Kidney glomerular epithelial cell (primary cell): Measurements from ENCODE around the gene ADCK1.
"Not testable (repeated sequence)": the region's sequence is repeated elsewhere in the genome, so short reads cannot be mapped to it uniquely, and the experiment has no call there.

Experiments used
- DNase-seq: peaks from one replicate; lab custom pipeline; 2025; lab: John Stamatoyannopoulos, UW

ADCK1 gene

GRCh38 chr14:77799863-77800730 is at the start of gene ADCK1:
ADCK1 (plus strand) TSS chr14:77800109; CDS start chr14:77818979, 18,870 bp downstream.
- DNase-seq, result peak; percentile 40

- no peak for DNase-seq
Observed at GRCh38 chr14:77752266-77752665, 47.6 kb upstream of the ADCK1 start.

DNA sequence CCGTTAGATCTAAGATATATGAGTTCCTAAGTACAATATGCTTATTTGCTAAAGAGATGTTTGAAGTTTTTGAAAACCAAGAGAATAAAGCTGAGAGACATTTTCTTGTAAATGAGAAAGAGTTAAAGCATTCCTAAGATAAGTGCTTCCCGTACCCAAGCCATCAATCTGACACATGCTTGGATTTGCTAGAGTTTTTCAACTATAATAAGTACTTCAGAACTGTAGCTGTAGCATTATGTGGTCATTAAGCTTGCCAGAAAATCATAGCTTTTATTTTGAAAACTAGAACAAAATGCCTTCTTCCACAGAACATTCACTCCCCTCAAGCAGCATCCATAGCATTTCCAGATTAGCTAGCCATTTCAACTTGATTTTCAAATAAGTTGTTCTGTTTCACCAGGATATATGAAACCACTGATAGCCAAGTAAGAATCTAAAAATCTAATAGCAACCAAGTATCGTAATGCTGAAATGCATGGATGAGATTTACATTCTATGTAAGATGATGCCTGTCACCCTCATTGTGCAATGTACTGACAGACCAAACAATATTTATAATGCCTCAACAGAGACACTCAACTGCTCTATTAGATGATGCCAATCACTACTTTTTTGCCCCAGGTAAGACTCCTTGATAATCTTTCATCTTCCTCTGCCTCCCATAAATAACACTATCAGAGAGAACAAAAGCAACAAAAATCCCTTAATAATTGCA is 47.0 kb upstream of the ADCK1 start:
- no peak for DNase-seq

DNA sequence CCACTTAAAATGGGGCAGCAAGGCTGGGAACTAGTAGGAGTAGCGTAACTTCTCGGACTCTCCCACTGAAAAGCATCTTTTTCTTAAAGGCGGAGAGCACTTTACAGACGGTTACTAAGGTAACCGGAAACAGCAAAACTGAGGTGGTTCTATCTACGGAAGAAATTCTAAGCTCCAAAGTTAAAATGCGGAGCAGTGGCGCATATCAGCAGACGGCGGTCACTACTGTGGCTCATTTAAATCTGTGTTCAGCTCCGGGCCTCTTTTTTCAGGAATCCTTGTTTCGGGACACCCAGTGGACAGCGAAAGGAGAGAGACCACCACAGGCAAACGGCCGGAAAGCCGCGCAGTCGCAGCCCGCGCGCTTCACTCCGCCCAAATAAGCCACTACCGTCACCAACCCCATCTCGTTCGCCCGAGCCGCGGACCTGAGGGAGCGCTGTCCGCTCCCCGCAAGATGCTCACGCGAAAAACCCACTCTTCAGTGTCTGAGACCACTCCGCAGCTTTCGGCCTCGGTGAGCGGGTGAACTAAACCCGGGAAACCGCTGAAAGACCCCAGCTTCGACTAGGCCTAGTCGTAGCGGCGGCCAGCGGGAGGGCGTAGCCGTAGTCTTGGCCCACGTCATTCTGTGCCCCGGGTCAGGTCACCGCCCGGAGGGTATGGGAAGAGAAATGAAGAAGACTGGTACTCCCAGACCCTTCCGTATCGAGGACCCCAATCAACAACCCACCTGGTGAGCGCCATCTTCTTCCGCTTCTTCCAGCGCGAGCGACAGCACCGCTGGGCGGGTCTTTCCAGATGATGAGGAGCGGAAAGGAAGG is 39.3 kb upstream of the ADCK1 start, which contains the start of gene SNW1:
SNW1 (minus strand) TSS at position 776 of the 824 bp plus-strand sequence; CDS start at position 747, 29 bp downstream.
- peak; percentile 47 for DNase-seq

GRCh38 chr14:77761205-77761931 is 38.5 kb upstream of the ADCK1 start:
- DNase-seq, result peak; percentile 97

GRCh38 chr14:77763316-77763715 is 36.6 kb upstream of the ADCK1 start:
- no peak for DNase-seq

DNA sequence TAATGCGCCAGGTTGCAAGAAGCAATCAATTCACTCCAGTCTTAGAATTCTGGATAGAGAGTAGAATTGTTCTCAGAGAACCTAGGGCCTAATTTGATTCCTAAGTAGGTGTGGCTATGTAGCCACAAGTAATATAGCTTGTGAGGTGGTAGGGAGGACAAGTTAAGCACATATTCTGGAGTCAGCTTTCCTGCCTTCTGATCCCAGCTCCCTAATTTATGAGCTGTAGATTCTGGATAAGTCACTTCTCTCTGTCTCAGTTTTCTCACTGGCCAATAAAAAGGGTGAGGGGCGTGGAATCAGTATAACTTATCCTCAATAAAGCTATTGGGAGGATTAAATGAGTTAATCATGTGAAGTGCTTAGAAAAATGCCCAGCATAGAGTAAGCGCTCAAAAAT is 35.9 kb upstream of the ADCK1 start:
- DNase-seq, result no peak

- DNase-seq, result not testable (repeated sequence)
Observed at GRCh38 chr14:77768442-77769069, 31.4 kb upstream of the ADCK1 start.

DNA sequence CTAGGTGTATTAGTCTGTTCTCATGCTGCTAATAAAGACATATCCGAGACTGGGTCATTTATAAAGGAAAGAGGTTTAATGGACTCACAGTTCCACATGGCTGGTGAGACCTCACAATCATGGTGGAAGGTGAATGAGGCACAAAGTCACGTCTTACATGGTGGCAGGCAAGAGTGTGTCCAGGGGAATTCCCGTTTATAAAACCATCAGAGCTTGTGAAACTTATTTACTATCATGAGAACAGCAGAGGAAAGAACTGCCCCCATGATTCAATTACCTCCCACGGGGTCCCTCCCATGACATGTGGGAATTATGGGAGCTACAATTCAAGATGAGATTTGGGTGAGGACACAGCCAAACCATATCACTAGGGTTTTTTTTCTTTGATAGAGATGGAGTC is 25.9 kb upstream of the ADCK1 start:
- DNase-seq, result not testable (repeated sequence)

- DNase-seq, result no peak
Observed at GRCh38 chr14:77782202-77782601, 17.7 kb upstream of the ADCK1 start.

DNA sequence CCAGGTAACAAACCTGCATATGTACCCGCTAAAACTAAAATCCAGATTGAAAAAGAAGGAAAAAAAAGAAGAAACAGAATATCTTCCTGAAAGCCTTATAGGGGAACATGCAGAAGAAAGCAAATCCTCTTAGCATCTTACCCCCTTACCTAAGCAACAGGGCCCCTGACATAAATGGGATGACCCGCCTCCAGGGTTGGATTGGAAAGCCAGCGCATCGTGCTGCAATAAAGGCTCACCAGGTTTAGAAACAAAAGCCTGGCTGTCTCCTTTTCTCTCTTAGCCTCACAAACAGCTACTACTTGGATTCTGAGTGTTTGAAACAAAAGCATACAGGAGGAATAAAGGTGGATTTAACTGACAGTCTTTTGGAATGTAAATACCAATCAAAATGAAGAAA is 13.8 kb upstream of the ADCK1 start:
- DNase-seq, result no peak

DNA sequence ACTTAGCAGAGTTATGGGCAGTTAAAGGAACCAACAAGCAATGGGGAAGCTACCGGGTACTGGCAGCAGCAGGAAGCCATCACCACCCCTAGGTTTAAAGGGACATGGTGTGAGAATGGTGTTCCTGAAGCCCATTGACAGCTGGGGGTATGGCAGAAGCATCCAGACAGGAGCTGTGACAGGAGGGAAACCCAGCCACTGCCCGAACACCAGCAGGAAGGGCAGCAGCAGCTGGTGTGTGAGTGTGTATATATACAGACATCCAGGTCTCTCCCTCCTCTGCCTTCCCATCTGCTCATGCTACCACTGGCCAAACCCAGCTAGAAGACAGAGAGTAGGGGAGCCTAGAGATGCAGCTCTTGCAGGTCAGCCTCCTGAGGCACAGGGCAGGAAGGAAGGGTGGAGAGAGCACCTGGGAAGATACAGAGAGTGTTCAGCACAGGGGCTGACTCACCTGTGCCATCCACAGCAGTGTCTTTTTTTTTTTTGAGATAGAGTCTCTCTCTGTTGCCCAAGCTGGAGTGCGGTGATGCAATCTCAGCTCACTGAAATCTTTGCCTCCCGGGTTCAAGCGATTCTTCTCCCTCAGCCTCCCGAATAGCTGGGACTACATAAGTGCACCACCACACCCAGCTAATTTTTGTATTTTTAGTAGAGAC is 9.2 kb upstream of the ADCK1 start:
- DNase-seq, result no peak

GRCh38 chr14:77791225-77791600 is 8.7 kb upstream of the ADCK1 start:
- DNase-seq, result no peak

GRCh38 chr14:77793255-77793654 is 6.7 kb upstream of the ADCK1 start:
- DNase-seq, result not testable (repeated sequence)

DNA sequence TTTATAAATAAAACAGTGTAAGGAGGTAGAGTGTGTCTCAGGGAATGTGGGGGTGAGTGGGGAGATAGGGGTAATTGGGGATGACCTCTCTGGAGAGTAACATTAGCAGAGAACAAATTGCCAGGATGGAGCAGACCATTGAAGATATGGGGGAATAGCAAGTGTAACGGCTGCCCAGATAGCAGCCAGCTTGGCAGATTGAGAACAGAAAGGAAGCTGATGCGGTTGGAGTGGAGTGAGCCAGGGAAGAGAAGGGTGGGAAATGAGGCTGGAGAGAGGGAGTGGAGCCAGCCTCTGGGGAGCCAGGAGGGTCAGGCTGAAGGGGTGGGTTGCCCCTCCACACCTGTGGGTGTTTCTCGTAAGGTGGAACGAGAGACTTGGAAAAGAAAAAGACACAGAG is 5.6 kb upstream of the ADCK1 start:
- DNase-seq, result no peak

GRCh38 chr14:77799456-77799855 is 453 bp upstream of the ADCK1 start:
- DNase-seq, result not testable (repeated sequence)

- no peak for DNase-seq
Observed at GRCh38 chr14:77800814-77801213, 905 bp downstream of the ADCK1 start.

DNA sequence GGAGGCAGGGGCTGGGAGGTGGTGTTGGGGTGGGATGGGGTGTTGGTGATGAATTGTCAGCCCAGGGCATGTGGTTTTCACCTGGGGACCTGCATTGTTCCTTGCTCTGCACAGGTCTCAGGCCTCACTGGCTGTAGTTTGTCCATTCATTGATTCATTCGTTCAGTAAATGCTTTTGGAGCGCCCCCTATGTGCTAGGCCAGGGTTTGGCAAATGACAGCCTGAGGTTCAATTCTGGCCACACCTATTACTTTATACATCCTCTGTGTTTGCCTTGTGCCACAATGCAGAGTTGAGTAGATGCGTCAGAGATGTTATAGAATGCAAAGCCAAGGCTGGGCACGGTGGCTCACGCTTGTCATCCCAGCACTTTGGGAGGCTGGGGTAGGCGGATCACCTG is 4.7 kb downstream of the ADCK1 start:
- DNase-seq, result no peak

DNA sequence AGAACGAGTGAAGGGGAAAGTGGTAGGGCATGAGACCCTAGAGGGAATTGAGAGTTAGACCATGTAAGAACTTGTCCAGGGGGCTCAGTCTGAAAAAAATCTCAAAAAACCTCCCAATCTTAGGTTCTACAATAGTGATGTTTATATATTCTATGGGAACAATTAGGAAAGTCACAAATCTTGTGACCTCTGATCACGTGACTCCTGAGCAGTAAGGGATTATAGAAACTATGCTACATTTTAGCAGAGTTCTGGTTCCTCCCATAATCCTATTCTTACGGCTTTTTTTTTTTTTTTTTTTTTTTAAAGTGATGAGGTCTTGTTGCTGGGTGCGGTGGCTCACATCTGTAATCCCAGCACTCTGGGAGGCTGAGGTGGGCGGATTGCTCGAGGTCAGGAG is 5.8 kb downstream of the ADCK1 start:
- no peak for DNase-seq

GRCh38 chr14:77808250-77808649 is 8.3 kb downstream of the ADCK1 start:
- no peak for DNase-seq

DNA sequence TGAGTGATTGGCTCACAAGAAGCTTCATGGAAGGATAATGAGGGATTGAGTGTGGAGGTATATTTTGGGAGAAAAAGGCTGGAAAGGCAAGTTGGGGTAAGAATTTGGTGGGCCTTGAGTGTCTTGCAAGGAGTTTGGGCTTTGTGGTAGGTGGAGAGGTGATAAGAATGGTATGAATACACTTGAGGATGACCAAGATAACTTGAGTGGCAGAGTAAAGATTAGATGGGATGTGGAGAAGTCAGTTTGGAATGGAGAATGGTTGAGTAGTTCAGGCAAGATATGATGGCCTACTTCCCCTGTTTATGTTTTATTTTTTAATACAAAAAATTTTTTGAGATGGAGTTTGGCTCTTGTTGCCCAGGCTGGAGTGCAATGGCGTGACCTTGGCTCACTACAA is 9.1 kb downstream of the ADCK1 start:
- DNase-seq, result no peak
